CD4-positive, alpha-beta T cell treated with Interleukin-2 at 100 ng/mL for 4 hours (primary cell): Measurements from ENCODE around the gene LXN.
A peak's percentile ranks its signal among the peaks of the same experiment; 100 is the strongest.

ENCODE experiments used
- DNase-seq: peaks from one replicate; pipeline ENCODE4 v3.0.0-alpha.2; 2020; ENCODE audit warnings: low spot score

LXN gene

GRCh38 chr3:158668506-158668905 lies 3.9 kb downstream of the LXN start:
- no peak for DNase-seq

GRCh38 chr3:158666416-158666815 lies 6.0 kb downstream of the LXN start:
- no peak for DNase-seq

DNA sequence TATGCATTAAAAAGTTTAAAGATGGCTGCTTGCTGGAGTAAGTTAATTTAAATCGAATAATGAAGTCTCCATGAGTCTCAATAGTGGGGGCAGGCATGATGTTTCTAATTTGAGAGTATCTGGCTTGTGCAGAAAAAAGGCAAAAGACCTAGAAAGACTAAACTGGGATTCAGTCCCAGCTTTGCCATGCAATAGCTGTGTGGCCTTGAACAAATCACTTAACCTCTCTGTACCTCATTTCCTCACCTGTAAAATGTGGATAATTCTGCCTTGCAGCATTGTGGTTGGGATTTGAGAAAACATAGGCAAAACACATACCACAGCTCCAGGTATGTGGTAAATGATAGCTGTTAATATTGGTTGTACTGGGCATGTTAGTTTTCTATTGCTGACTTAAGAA lies 8.6 kb downstream of the LXN start:
- DNase-seq, result no peak

GRCh38 chr3:158663246-158663645 lies 9.2 kb downstream of the LXN start:
- DNase-seq, result no peak

DNA sequence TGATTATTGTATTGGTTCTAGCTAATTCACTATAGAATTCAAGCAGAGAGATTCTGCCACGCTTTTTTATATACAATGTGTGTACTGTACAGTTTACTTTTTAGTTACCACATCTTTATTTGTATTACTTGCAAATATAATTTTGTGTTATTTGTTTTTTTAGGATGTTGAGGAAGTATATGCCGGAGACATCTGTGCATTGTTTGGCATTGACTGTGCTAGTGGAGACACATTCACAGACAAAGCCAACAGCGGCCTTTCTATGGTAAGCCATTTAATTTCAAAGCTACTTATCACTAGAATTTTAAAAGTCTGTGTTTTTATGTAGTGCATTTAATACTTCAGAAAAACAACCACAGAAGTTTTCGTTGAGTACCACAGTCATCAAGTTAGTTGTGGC lies 11.7 kb downstream of the LXN start:
- DNase-seq, result no peak

DNA sequence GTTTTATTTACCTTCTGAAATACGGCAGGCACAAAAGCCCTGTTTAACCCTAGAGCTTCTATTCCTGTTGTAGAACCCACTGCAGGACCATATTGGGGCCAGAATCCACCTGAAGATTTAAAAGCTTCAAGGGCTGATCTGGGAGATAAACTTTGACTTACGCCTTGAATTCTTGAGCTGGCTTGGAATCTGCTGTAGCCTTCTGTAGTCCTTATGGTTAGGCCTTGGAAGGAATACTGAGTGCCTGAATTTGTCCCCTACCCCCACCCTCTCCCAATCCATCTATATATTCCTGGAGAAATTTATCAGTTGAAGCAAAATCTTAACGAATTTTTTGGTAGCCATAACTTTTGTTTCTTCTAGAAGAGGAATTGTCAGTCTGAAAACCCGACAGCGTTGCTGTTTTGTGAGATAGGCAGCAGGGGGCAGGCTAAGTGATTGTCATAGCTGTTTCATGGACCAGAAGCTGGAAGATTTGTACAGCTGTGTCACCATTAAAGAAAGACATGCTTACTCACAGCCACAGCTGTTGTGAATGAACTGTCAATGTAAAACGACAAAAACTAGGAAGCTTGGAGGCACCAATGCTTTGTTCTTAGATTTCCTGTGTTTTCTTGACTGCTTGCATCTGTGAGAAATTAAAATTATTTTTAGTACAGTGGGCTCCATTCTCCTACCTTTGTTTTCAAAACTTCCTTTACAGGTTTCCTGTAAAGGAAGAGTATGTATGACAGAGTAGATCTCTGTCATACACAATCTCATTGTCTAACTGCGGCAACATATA lies 12.8 kb downstream of the LXN start:
- DNase-seq, result peak; percentile 65

- DNase-seq, result no peak
Measured at GRCh38 chr3:158658889-158659288, 13.6 kb downstream of the LXN start.

DNA sequence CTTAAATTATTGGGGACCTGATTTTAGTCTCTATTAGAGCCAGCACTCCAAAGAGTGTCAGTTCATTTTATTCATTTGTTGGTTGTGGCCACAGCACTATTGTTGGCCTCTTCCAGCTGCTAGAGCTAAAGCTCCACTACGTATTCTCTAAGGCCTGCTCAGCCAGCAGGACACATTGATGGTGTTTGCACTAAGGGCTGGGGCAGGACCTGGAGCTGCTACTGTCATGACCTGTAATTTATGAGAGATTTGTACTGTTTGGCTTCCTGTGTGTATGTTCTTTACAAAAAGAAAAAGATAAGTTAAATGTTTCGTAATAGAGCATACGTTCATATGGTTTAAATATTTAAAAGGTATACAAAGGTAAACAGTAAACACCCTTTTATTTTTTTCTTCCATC lies 20.0 kb downstream of the LXN start:
- no peak for DNase-seq

DNA sequence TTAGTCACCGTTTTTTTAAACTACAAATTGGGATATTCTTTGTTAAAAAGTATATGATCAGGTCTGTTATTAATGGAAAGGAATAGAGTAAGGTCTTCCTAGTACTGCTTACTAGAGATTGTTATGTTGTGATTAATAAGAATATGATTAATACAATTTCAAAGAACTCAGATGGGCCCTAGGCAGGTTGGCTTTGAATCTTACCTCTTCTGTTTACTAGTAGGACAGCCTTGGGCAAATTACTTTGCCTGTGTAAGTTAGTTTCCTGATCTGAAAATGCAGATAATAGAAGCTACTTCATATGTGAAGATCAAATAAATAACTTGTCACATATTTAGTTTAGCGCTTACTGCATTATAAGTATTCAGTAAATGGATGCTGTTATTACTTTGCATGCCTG lies 21.3 kb downstream of the LXN start:
- no peak for DNase-seq

DNA sequence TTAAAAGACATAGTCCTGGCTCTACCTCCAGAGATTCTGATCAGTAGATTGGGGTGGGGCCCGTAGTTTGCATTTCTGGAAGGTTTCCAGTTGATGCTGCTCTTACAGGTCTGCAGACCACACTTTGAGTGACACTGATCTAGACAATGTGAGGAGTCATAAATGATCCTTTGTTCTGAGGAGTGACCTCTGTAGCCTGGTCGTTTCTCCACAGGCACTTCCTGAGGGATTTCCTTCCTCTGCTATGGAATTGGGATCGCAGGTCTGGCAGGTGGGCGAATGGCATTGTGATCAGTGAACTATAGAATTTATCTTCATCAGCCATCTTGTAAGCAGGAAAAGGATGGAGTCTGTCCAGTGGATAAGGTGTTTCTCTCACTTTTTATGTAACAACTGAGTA lies 22.7 kb downstream of the LXN start:
- DNase-seq, result no peak

DNA sequence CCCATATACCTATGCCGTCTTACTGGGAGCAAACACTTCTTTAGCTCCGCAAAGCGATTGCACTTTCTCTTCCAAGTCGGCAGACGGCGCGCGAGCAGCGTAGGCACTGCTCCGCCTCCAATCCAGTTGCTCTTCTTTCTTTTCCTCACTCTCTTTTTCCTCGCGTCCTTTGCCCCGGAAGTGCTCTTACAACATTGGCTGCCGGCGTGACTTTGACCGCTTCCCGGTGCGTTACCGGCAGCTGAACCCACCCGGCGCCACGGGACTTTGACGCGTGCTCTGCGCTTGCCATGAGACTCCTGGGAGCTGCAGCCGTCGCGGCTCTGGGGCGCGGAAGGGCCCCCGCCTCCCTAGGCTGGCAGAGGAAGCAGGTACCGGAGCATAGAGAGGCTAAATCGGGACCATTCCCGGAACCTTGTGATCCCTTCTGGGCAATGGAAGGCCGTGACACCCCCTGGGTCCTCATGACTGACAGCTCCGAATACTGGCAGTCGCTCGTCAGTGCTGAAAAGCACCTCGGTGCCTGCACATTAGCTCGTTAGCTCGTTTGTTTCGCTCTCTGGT lies 28.0 kb downstream of the LXN start, which contains the start of gene GFM1:
GFM1 (plus strand) TSS at position 183 of the 564 bp plus-strand sequence; CDS start at position 291, 108 bp downstream.
- peak; percentile 93 for DNase-seq

DNA sequence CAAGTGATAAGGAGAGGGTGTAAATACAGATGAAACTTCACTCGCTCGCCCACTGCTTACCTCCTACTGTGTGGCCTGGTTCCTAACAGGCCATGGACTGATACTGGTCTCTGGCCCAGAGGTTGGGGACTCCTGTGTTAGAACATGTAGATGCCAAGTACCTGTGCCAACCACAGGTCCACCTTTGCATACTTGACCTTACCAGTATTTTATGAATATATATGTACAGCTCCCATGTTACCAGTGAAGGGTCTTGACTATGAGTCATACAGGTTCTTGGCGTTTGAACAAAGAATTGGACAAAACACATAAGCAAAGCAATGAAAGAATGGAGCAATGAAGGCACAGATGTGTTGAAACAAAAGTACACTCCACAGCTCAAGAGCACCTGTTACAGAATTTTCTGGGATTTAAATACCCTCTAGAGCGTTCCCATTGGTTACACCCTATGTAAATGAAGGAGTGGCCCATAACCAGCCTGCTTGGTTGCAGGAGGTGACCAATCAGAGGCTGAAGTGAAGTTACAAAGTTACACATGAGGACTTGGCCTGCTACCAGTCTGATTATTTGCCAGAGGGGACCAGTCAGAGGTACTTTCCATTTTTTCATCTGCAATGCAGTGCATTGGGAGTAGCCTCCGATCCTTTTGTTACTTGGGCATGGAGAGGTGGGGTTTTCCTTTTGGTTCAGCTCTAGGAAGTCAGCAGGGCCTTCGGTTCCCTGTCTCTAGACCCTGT lies 29.8 kb downstream of the LXN start:
- no peak for DNase-seq

DNA sequence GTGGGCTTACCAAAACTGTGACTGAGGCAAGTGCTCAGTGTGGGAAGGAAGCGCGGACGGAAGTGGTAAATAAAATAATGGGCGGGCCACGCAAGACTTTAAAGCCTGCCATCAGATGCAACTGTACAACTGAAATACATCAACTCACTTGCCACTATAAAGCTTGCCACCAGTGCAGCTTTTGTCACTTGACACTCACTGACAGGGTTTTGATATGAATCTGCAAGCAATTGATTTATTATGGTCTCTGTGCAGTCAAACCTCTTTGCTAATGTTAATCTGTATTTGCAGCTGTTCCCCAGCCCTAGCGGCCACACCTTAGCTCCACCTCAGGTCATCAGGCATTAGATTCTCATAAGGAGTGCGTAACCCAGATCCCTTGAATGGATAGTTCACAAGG lies 30.4 kb downstream of the LXN start:
- peak; percentile 24 for DNase-seq

- no peak for DNase-seq
Measured at GRCh38 chr3:158640646-158641045, 31.8 kb downstream of the LXN start.

GRCh38 chr3:158631981-158632380 lies 40.5 kb downstream of the LXN start:
- DNase-seq, result no peak

GRCh38 chr3:158625881-158626280 lies 46.6 kb downstream of the LXN start:
- DNase-seq, result no peak

GRCh38 chr3:158617982-158618875 lies 54.2 kb downstream of the LXN start:
- no peak for DNase-seq
